Esophagus squamous epithelium (tissue), 4 donors: ENCODE results near the gene HEPACAM.

ENCODE experiments used
- POLR2A ChIP-seq, 4 donors: fragments of 450-650 bp; IDR thresholded peaks; one replicate each; pipeline ENCODE4 v1.6.1; 2017; ENCODE audit warnings: antibody characterized with exemption in 4 of 4, mild to moderate bottlenecking in 4 of 4, moderate library complexity in 3 of 4
- TF ChIP-seq, protein P1 (sequence below), 6 experiments: fragments of 450-650 bp in 4 of 6; fragments of 200-600 bp in 2 of 6; sonication (generic) in 2 of 6; IDR thresholded peaks; one replicate each; pipeline ENCODE4 v1.5.1; 2016 to 2019; ENCODE audit warnings: antibody characterized with exemption in 6 of 6, mild to moderate bottlenecking in 4 of 6, moderate library complexity in 4 of 6

DNA sequence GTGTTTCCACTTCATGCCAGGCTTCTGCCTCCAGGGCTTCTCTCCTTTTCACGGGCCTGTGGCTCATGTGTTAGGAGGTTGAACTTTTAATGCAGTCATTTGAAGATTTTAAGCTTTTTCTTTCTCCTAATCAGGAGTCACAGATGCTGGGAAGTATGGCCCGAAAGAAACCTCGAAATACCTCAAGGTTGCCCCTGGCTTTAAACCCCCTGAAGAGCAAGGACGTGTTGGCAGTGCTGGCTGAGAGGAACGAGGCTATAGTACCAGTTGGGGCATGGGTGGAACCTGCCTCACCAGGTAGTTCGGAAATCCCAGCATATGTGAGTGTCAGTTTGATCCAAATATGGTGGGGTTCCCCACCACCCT, 18.7 kb upstream of the HEPACAM start:
- TF ChIP-seq, protein P1, sequence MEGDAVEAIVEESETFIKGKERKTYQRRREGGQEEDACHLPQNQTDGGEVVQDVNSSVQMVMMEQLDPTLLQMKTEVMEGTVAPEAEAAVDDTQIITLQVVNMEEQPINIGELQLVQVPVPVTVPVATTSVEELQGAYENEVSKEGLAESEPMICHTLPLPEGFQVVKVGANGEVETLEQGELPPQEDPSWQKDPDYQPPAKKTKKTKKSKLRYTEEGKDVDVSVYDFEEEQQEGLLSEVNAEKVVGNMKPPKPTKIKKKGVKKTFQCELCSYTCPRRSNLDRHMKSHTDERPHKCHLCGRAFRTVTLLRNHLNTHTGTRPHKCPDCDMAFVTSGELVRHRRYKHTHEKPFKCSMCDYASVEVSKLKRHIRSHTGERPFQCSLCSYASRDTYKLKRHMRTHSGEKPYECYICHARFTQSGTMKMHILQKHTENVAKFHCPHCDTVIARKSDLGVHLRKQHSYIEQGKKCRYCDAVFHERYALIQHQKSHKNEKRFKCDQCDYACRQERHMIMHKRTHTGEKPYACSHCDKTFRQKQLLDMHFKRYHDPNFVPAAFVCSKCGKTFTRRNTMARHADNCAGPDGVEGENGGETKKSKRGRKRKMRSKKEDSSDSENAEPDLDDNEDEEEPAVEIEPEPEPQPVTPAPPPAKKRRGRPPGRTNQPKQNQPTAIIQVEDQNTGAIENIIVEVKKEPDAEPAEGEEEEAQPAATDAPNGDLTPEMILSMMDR (IDR thresholded peaks at IDR 0.05) = no peak
- TF ChIP-seq POLR2A (IDR thresholded peaks at IDR 0.05) = no peak
